ENCODE data around the gene CHRM2. TPM values are rescaled to one million over a fixed set of nuclear protein-coding genes. Genes with fewer than 3 reads are reported as not detected.

Gene CHRM2
- polyA plus RNA-seq, 1 donor from 2014 or later = 0.05 TPM

DNA sequence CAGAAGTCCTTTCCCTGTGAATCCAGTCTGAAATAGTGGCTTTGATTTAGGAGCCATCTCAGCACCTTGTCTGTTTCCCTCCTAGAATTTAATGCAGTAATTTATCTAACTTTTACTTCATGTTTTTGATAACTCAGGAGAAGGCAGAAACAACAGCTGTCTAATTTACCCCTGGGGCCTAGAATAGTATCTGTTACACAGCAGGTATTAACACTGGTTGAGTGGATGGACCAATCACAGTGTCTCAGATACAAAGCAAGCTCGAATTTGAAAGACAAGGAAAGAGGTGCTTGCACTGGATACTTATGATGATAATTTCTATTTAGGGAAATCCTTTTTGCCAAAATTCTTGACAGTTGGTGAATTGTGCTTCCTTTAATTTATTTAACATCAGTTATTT, 23.4 kb downstream of the CHRM2 start:
- Histone ChIP-seq H3K9me3 (ENCODE audit: low read length) (no peaks in the 10 kb centered on the region), H3K4me3 (ENCODE audit: low read length) (no peak overlapping the region), H3K27ac (ENCODE audit: low read length) (no peak overlapping the region), H3F3A (ENCODE audit: insufficient read depth, low read length, poor library complexity, severe bottlenecking) (no peaks in the 10 kb centered on the region), H3K27me3 (ENCODE audit: insufficient read depth, low read depth, low read length) (no peaks in the 10 kb centered on the region), H2AFZ (ENCODE audit: low read depth, low read length) (no peak overlapping the region), H4K20me1 (ENCODE audit: insufficient read depth) (no peaks in the 10 kb centered on the region), H3K79me2 (replicated peaks; ENCODE audit: insufficient read depth, low read length) (no peaks in the 10 kb centered on the region), H3K9ac (ENCODE audit: low read length) (no peak overlapping the region), H3K36me3 (ENCODE audit: insufficient read depth, low read length) (no peaks in the 10 kb centered on the region), H3K9me2 (ENCODE audit: insufficient read depth, low read length) (no peaks in the 10 kb centered on the region), H3K4me2 (ENCODE audit: low read length) (no peak overlapping the region)
- TF ChIP-seq SMC3 (conservative IDR thresholded peaks at IDR 0.05; ENCODE audit: poor library complexity) = no peak

DNA sequence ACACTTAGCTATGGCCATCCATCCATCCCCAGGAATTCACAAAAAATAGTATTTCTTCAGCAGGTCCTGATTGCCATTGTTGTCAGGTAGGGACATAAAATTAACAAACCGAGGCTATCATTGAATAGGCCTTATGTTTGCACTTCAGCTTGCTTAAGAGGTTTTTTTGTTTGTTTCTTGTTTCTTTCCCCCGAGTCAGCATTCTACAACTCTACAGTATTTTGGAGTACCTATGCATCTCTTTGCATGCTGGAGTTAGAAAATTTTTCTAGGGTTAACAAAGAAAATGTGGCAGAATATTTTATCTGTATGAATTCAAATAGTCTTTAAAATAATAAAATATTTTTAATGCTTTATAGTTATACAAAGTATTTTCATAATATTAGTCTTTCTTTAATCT, 26.3 kb downstream of the CHRM2 start:
- Histone ChIP-seq H3F3A (ENCODE audit: insufficient read depth, low read length, poor library complexity, severe bottlenecking) (no peaks in the 10 kb centered on the region), H3K4me3 (ENCODE audit: low read length) (no peak overlapping the region), H3K9me3 (ENCODE audit: low read length) (no peaks in the 10 kb centered on the region), H3K79me2 (replicated peaks; ENCODE audit: insufficient read depth, low read length) (no peaks in the 10 kb centered on the region), H3K9me2 (ENCODE audit: insufficient read depth, low read length) (no peaks in the 10 kb centered on the region), H4K20me1 (ENCODE audit: insufficient read depth) (no peaks in the 10 kb centered on the region), H3K36me3 (ENCODE audit: insufficient read depth, low read length) (no peaks in the 10 kb centered on the region), H3K9ac (ENCODE audit: low read length) (no peak overlapping the region), H3K27me3 (ENCODE audit: insufficient read depth, low read depth, low read length) (no peaks in the 10 kb centered on the region), H2AFZ (ENCODE audit: low read depth, low read length) (no peak overlapping the region), H3K27ac (ENCODE audit: low read length) (no peak overlapping the region), H3K4me2 (ENCODE audit: low read length) (no peak overlapping the region)
- TF ChIP-seq POLR2AphosphoS5 (IDR thresholded peaks at IDR 0.05) (no peak), CTCF (IDR thresholded peaks at IDR 0.05; ENCODE audit: poor library complexity, severe bottlenecking) (no peak), EZH2 (IDR thresholded peaks at IDR 0.05; ENCODE audit: borderline replicate concordance, insufficient read depth, low read length, poor library complexity, severe bottlenecking) (no peak), SMC3 (conservative IDR thresholded peaks at IDR 0.05; ENCODE audit: poor library complexity) (no peak), EP300 (conservative IDR thresholded peaks at IDR 0.05; ENCODE audit: poor library complexity, severe bottlenecking) (no peak), TAF1 (IDR thresholded peaks at IDR 0.05; ENCODE audit: low read depth) (no peak), MXI1 (conservative IDR thresholded peaks at IDR 0.05; ENCODE audit: poor library complexity, severe bottlenecking) (no peak), RAD21 (conservative IDR thresholded peaks at IDR 0.05) (no peak), REST (IDR thresholded peaks at IDR 0.05; ENCODE audit: borderline replicate concordance) (no peak)

DNA sequence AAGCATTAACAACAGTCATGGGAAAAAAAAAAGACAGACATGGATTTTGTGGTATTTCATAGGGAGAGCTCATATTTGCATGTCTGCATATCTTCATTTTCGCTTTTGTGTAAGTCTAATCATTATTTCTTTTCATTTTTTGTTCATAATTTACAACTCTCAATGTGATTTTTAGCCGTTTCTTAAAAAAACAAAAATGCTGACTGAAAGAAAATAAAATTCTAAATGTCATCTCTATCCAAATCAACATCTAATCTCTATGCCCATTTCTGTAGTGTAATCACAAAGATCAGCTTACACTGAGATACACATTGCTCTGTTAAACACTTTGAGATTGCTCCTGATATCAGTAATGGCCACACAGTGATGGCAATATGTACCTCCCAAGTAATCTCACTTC, 29.2 kb downstream of the CHRM2 start:
- Histone ChIP-seq H3K79me2 (replicated peaks; ENCODE audit: insufficient read depth, low read length) (no peaks in the 10 kb centered on the region), H3K9ac (ENCODE audit: low read length) (no peak overlapping the region), H3K4me3 (ENCODE audit: low read length) (no peak overlapping the region), H4K20me1 (ENCODE audit: insufficient read depth) (no peaks in the 10 kb centered on the region), H3K36me3 (ENCODE audit: insufficient read depth, low read length) (no peaks in the 10 kb centered on the region), H3K27me3 (ENCODE audit: insufficient read depth, low read depth, low read length) (no peaks in the 10 kb centered on the region), H3K27ac (ENCODE audit: low read length) (no peak overlapping the region), H3K4me2 (ENCODE audit: low read length) (no peak overlapping the region), H3F3A (ENCODE audit: insufficient read depth, low read length, poor library complexity, severe bottlenecking) (no peaks in the 10 kb centered on the region), H3K9me2 (ENCODE audit: insufficient read depth, low read length) (no peaks in the 10 kb centered on the region), H2AFZ (ENCODE audit: low read depth, low read length) (no peak overlapping the region), H3K9me3 (ENCODE audit: low read length) (no peaks in the 10 kb centered on the region)
- TF ChIP-seq RAD21 (conservative IDR thresholded peaks at IDR 0.05) = no peak
- no peak for TF ChIP-seq POLR2AphosphoS5 (IDR thresholded peaks at IDR 0.05)
- no peak for TF ChIP-seq CTCF (IDR thresholded peaks at IDR 0.05; ENCODE audit: poor library complexity, severe bottlenecking)
- no peak for TF ChIP-seq EZH2 (IDR thresholded peaks at IDR 0.05; ENCODE audit: borderline replicate concordance, insufficient read depth, low read length, poor library complexity, severe bottlenecking)
- no peak for TF ChIP-seq TAF1 (IDR thresholded peaks at IDR 0.05; ENCODE audit: low read depth)
- no peak for TF ChIP-seq EP300 (conservative IDR thresholded peaks at IDR 0.05; ENCODE audit: poor library complexity, severe bottlenecking)
- TF ChIP-seq REST (IDR thresholded peaks at IDR 0.05; ENCODE audit: borderline replicate concordance) = no peak
- TF ChIP-seq SMC3 (conservative IDR thresholded peaks at IDR 0.05; ENCODE audit: poor library complexity) = no peak
- no peak for TF ChIP-seq MXI1 (conservative IDR thresholded peaks at IDR 0.05; ENCODE audit: poor library complexity, severe bottlenecking)

Data from neural cell (in vitro differentiated cells).